PC-3 (cell line): ENCODE results near the gene GSG1L. TPM values are rescaled to one million over a fixed set of nuclear protein-coding genes. Genes with fewer than 3 reads are reported as not detected.

Experiments used
- ATAC-seq: fragments of 200-7000 bp; cut with Tn5 transposase; 2 replicates; pipeline ENCODE4 v1.9.1; 2020; ENCODE audit warnings: mild to moderate bottlenecking, moderate library complexity
- BruUV-seq: library from RNA; stranded (reverse); fragments of 400-500 nt; replicated peaks from 2 replicates; lab custom pipeline; 2021; lab: Mats Ljungman, UMichigan
- CTCF ChIA-PET: fragments of 300-600 bp; sonication (Branson Sonifier 250); formaldehyde crosslinking; loops from one replicate; lab custom pipeline; 2022; ENCODE audit warnings: antibody characterized with exemption; lab: Charles Lee
- POLR2A ChIA-PET: fragments of 300-600 bp; sonication (Branson Sonifier 250); formaldehyde crosslinking; loops from one replicate; lab custom pipeline; 2022; ENCODE audit warnings: antibody characterized with exemption; ENCODE audit not compliant: unreplicated experiment; lab: Charles Lee
- DNase-seq: peaks from one replicate; pipeline ENCODE4 v3.0.0-alpha.2; 2015
- H2AFZ ChIP-seq: fragments of 300-600 bp; sonication (generic); 2 replicates; pipeline ENCODE4 v1.6.0; 2016; ENCODE audit warnings: antibody characterized with exemption, low read length
- H3F3A ChIP-seq: fragments of 300-600 bp; sonication (generic); one replicate; pipeline ENCODE4 v1.6.0; 2017; ENCODE audit warnings: antibody characterized with exemption, low read length, control low read depth, mild to moderate bottlenecking; ENCODE audit not compliant: unreplicated experiment
- H3K27ac ChIP-seq: fragments of 300-600 bp; sonication (generic); 2 replicates; pipeline ENCODE4 v1.5.1; 2016; ENCODE audit warnings: mild to moderate bottlenecking, low read length
- H3K27me3 ChIP-seq: fragments of 300-600 bp; sonication (generic); 2 replicates; pipeline ENCODE4 v1.6.1; 2016; ENCODE audit warnings: low read length, mixed read lengths
- H3K36me3 ChIP-seq: fragments of 300-600 bp; sonication (generic); 2 replicates; pipeline ENCODE4 v1.6.1; 2016; ENCODE audit warnings: low read depth, mixed run types, low read length, mixed read lengths
- H3K4me1 ChIP-seq: fragments of 300-600 bp; sonication (generic); 2 replicates; pipeline ENCODE4 v1.5.1; 2016; ENCODE audit warnings: low read length; ENCODE audit not compliant: insufficient read depth
- H3K4me2 ChIP-seq: fragments of 300-600 bp; sonication (generic); 2 replicates; pipeline ENCODE4 v1.6.0; 2016; ENCODE audit warnings: low read length
- H3K4me3 ChIP-seq: fragments of 300-600 bp; sonication (generic); 2 replicates; pipeline ENCODE4 v1.5.1; 2016; ENCODE audit warnings: mild to moderate bottlenecking, low read length, mixed read lengths
- H3K79me2 ChIP-seq: fragments of 300-600 bp; sonication (generic); 2 replicates; pipeline ENCODE4 v1.6.1; 2017; ENCODE audit warnings: low read length, mixed read lengths
- H3K9ac ChIP-seq: fragments of 300-600 bp; sonication (generic); 2 replicates; pipeline ENCODE4 v1.6.0; 2016; ENCODE audit warnings: mild to moderate bottlenecking, low read length
- H3K9me2 ChIP-seq: fragments of 300-600 bp; sonication (generic); replicated peaks from 2 replicates; pipeline ENCODE4 v1.6.1; 2016; ENCODE audit warnings: mixed run types, low read length, mixed read lengths
- H3K9me3 ChIP-seq: fragments of 300-600 bp; sonication (generic); 2 replicates; pipeline ENCODE4 v1.6.1; 2016; ENCODE audit warnings: low read length, mixed read lengths
- H4K20me1 ChIP-seq: fragments of 300-600 bp; sonication (generic); 2 replicates; pipeline ENCODE4 v1.6.1; 2016; ENCODE audit warnings: low read length, mixed read lengths
- CTCF ChIP-seq: fragments of 300-600 bp; sonication (generic); conservative IDR thresholded peaks from 2 replicates; pipeline ENCODE4 v1.5.1; 2017; ENCODE audit warnings: antibody characterized with exemption, low read depth, mild to moderate bottlenecking, low read length
- EZH2 ChIP-seq: fragments of 300-600 bp; sonication (generic); IDR thresholded peaks from one replicate; pipeline ENCODE4 v1.6.1; 2017; ENCODE audit warnings: antibody characterized with exemption, mild to moderate bottlenecking, low read length; ENCODE audit not compliant: unreplicated experiment
- EZH2phosphoT487 ChIP-seq: fragments of 300-600 bp; sonication (generic); IDR thresholded peaks from 2 replicates; pipeline ENCODE4 v1.6.1; 2018; ENCODE audit warnings: mild to moderate bottlenecking, antibody characterized with exemption, low read length, borderline replicate concordance
- intact Hi-C: fragments of 100-400 bp; cut with micrococcal nuclease; formaldehyde crosslinking; loops from 2 replicates; pipeline ENCODE4 v1.9.0; 2023
- total RNA-seq: library from RNA; depleted of rRNA; stranded (reverse); fragments of >200 nt; gene quantifications from 2 replicates; pipeline ENCODE4 v1.2.3, GENCODE V29; 2014

GSG1L gene
- total RNA-seq, 1 experiment from 2014 or later = not detected

- no peak overlapping the region for H3K4me2 ChIP-seq
- no peaks in the 10 kb centered on the region for H3K27me3 ChIP-seq
- no peak overlapping the region for H2AFZ ChIP-seq
- DNase-seq = no peak
- no peaks in the 10 kb centered on the region for H3K36me3 ChIP-seq
- no peak overlapping the region for H3K9ac ChIP-seq
- ChIA-PET CTCF (no interaction called here), POLR2A (no interaction called here)
- no peak for ATAC-seq
- H3K27ac ChIP-seq = no peak overlapping the region
- no peaks in the 10 kb centered on the region for H3F3A ChIP-seq
- intact Hi-C loops = no loop called here
- H3K4me3 ChIP-seq = no peak overlapping the region
- H3K9me3 ChIP-seq = no peaks in the 10 kb centered on the region
- H3K9me2 ChIP-seq = no peaks in the 10 kb centered on the region
- no peak for TF ChIP-seq CTCF
- no peak for TF ChIP-seq EZH2phosphoT487
- TF ChIP-seq EZH2 = no peak
- BruUV-seq = no TSS peak
- H3K79me2 ChIP-seq = no peaks in the 10 kb centered on the region
- H3K4me1 ChIP-seq = no peaks in the 10 kb centered on the region
- no peaks in the 10 kb centered on the region for H4K20me1 ChIP-seq
Observed at GRCh38 chr16:27777527-27777926, 286.0 kb downstream of the GSG1L start.

- BruUV-seq = no TSS peak
Observed at GRCh38 chr16:27776556-27777225, 286.8 kb downstream of the GSG1L start.

More at GRCh38 chr16:27776556-27777225, 286.8 kb downstream of the GSG1L start:
- H3K4me1 ChIP-seq = no peaks in the 10 kb centered on the region
- no peak overlapping the region for H3K4me3 ChIP-seq
- H3K79me2 ChIP-seq = no peaks in the 10 kb centered on the region
- no peaks in the 10 kb centered on the region for H3K9me2 ChIP-seq
- DNase-seq (no peak), ATAC-seq (no peak)
- H3K36me3 ChIP-seq = no peaks in the 10 kb centered on the region
- no peak overlapping the region for H3K4me2 ChIP-seq
- ChIA-PET POLR2A (no interaction called here), CTCF (no interaction called here)
- no peaks in the 10 kb centered on the region for H3K27me3 ChIP-seq
- no peak for TF ChIP-seq EZH2
- TF ChIP-seq CTCF = no peak
- TF ChIP-seq EZH2phosphoT487 = no peak
- no peak overlapping the region for H3K9ac ChIP-seq
- no peaks in the 10 kb centered on the region for H4K20me1 ChIP-seq
- no peaks in the 10 kb centered on the region for H3F3A ChIP-seq
- H2AFZ ChIP-seq = no peak overlapping the region
- no peak overlapping the region for H3K27ac ChIP-seq
- no peaks in the 10 kb centered on the region for H3K9me3 ChIP-seq
- intact Hi-C loops = no loop called here
